ENCODE measurements around the gene ARHGAP29.

Gene ARHGAP29

DNA sequence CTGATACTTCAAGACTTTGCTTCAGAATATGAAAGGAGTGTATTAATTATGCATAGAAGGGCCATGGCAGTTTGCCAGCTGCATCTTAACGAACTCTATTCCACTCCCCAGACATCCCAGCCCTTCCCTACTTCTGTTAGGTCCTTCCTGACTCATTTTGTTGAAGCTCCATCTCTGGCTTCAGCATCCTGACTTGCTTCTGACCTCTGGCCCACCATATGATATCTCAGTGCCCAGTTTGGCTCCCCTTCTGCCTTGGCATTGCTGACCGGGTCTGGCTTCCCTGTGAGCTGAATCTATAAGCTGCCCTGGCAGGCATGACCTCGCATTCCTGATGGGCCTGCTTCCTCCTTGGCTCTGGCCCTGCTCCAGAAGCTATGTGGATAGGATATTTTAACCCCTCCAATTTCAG, 27.6 kb upstream of the ARHGAP29 start:
- DNase-seq (ENCODE audit: low read depth): no peak

DNA sequence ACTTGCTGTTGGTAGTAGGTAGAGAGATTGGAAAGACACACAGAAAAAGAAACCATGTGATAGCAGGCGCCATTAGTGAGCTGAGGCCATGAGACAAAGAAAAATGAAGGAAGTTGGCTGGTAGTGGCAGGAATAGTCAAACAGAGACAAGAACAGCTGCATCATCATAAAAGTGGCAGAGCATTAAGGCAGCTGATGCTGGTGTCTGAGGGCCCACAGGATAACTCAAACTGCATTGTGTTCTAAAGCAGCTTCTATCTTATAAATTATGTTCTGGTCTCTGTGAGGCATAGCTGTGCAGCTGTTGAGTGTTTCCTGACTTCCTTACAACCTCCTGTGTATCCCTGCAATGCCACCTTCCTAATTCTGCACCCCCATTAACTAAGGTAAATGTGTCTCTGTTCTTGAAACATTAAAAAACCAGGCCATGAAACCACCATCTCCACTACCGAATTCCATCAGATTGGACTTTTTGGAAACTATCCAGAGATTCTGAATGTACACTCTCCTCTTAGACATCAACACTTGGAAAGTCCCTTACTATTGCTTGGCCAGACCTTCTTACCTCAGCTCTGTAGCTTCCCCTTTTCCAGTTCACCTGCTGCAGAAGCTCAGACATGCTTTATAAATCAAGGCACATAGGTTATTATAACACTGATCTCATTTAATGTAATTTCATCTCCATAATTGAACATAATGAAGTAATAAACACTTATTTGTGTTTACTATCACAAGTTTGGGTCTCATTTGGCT, 23.4 kb upstream of the ARHGAP29 start:
- no peak for DNase-seq (ENCODE audit: low read depth)

DNA sequence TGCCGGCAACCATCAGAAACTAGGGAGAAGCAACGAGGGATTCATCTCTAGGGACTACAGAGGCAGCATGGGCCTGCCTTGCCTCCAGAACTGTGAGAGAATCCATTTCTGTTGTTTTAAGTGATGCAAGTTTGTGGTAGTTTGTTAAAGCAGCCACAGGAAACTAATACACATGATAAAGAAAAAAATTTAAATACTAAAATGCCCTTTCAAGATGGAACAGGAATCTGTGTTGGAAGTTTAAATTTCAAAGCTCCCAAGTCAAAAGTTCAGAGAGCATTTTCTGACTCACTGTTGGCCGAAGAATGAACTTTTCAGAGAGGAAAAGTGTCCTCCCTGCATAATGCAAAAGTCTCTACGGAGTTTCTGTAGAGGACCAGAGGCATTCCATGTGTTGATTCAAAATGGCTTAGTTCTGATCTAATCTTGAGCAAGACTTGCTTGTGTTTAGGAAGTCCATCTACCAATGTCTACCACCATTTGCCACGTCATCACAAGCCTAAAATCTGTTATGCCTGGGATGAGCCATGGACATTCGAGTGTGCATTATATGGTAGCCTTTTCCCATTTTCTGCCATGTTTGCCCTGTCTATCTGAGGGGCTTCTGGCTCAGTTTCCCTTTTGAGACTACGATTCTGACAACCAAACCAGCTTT, 22.4 kb upstream of the ARHGAP29 start:
- DNase-seq (ENCODE audit: low read depth): no peak

DNA sequence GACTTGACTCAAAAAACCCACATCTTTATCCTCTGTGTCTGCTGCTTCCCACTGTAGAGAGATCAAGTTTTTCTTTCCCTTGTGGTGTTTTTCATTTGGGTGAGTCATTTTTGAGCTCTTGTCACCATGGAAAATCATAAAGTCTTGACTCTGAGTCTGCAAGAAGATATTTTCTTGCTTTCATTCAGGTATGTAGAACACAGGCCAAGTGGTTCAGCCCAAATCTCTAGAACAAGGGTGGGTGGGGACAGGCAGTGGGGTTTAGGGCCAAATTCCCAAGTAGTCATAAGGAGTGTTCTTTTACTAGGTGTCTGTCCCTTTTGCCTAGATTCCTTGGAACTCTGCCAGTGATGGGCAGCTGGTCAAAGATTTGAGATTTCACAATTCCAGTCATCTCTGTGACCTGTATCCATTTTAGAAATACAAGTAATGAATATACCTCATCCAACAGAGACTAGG, 21.5 kb upstream of the ARHGAP29 start:
- no peak for DNase-seq (ENCODE audit: low read depth)

DNA sequence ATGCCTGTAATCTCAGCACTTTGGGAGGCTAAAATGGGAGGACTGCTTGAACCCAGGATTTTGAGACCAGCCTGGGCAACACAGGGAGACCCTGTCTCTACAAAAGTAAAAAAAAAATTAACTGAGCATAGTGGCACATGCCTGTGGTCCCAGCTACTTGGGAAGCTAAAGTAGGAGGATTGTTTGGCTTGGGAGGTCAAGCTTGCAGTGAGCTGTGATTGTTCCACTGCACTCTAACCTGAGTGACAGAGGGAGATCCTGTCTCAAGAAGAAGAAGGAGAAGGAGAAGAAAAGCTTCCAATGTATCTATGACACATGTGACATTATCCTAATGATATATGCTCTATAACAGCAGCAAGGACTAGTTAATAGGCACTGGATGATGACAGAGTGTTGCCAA, 20.1 kb upstream of the ARHGAP29 start:
- DNase-seq (ENCODE audit: low read depth): no peak

DNA sequence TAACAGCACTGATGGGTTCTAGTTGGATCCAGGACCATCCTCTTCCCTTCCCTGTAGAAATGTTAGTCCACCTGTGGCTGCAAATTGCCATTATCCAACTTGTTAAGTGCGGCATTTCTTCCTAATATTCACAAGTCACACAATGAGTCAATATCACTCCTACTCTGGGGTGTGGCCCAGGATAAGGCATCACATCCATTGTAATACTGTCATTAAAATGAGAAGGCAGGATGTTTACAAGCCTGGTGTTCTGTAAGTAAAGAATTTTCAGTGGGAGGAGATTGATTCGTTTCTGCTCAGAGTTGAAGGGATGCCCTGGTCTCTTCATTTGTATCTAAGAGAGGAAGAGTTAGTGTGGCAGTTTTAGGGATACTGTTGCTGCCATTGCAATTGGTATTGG, 18.1 kb upstream of the ARHGAP29 start:
- no peak for DNase-seq (ENCODE audit: low read depth)

DNA sequence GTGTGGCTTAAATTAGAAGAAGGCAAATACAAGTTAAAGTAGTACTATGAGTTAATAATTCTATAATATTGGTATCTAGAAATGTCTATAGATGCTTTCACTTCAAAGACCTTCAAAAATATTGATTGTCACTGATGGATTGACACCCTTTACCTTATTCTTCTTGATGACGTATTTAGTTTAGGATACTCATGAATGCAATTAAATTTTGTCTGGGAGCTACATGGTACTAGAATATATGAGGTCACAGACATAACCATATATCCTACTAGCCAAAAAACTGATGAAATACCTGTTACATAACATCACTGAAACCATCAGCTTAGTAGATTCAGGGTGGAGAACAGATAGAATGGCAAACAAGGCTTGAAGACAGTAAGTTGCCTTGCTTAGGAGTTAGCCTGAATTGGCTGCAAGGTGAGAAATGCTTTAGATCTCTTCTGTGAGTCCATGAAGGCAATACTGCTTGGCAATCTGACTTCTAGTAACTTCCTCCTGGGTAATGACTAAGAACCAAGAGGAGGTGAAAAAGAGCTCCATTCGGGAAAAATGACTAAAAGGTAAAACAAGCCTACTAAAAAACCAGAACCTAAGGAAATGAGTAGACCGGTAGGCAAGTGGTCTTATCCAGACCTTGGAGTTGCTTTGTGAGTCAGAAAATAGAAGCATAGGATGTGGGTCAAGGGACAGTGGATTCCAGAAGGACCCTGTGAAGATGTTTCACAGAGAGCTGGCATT, 16.9 kb upstream of the ARHGAP29 start:
- DNase-seq (ENCODE audit: low read depth): no peak

GRCh38 chr1:94253456-94254017, 16.2 kb upstream of the ARHGAP29 start:
- DNase-seq (ENCODE audit: low read depth): no peak

DNA sequence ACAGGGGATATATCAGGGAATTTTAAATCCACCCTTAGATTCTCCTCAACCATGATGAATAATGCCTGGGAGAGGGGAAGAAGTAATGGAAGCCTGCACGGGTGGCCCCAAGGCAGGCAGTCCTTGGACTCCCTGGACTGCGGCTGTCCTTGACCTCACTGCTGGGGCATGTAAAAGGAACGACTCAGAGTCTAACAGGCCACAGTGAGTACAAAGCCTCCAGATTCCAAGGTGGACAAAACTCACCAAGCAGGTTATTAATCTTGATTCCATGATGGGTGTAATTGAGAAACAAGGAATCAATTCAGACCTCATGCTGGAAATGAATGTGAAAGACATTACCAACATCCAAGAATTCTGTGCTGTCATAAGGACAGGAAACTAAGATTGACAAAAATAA, 13.0 kb upstream of the ARHGAP29 start:
- no peak for DNase-seq (ENCODE audit: low read depth)

GRCh38 chr1:94248956-94249688, 11.7 kb upstream of the ARHGAP29 start:
- no peak for DNase-seq (ENCODE audit: low read depth)

DNA sequence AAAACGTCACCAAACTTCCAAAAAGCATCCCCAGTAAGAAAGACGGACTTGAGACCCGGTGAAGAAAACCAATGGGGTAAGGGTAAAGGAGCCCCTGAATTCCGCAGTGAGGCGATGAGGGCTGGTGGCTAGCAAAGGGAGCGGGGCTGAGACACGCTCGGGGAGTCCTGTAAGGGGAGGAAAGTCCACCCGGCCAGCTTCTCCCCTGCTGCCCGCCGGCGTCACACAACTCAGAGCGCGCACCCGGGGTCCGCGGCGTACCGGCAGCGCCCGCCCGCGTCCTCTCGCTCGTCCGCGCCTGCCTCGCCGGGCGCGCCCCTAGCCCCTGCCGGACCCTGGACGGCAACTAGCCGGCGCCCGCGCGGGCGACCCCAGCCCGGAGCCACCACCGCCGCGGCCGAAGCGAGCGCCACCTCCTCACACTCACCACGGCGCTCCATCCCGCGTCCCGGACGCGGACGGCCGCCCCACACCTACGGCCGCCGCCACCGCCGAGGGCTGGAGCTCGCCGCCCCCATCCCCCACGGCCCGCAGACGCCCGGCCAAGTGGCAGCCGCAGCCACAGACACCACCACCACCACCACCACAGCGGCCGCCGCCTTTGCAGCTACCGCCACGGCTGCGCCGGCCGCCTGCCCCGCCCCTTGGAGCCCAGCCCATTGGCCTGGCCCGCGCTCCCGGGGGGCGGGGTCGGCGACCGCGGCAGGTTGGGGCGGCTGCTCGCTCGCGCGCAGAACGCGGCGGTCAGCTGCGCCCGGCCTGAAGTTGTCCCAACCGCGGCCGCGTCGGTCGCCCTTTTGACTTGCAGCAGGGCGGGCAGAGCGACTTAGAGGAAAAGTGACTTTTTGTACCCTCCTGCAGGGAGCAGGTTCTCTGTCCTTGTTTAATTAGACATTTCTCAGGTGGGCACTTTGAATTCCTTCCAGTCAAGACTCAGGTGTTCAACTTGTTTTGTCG, 10.0 kb upstream of the ARHGAP29 start:
- no peak for DNase-seq (ENCODE audit: low read depth)

DNA sequence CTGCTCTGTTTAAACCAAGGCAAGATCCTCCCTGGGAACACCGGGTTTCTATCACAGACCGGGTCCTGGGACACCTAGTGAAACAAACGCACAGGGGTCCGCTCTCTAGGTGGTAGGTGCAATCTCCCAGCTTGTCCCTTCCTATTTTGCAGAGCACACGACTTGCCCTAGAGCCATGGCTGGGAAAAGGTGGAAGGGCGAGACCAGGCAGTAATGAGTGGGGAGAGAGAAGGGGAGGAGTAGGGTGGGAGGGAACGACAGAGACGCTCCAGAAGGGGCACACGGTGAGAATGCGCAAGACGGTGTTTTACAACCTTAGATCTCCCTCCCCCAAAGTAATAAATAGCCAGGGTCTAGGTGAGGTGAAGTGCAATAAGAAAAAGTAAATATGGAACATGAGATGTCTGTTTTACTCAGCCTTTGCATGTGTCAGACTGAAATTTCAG, 9.3 kb upstream of the ARHGAP29 start:
- no peak for DNase-seq (ENCODE audit: low read depth)

- DNase-seq (ENCODE audit: low read depth): no peak
These were observed 8.5 kb upstream of the ARHGAP29 start for GRCh38 chr1:94245747-94246438.

DNA sequence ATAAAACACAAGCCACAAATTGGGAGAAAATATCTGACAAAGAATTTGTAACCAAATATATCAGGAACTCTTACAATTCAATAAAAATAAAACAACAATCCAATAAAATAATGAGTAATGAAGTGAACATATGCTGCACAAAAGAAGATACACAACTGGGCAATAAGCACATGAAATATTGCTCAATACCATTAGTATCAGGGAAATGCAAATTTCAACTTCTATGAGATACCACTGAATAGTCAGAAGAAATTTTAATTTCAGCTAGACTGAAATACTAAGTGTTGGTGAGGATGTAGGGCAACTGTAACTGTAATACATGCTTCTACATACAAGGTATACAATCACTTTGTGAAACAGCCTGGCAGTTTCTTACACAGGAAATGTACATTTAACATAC, 7.4 kb upstream of the ARHGAP29 start:
- no peak for DNase-seq (ENCODE audit: low read depth)

GRCh38 chr1:94243665-94244064, 6.3 kb upstream of the ARHGAP29 start:
- DNase-seq (ENCODE audit: low read depth): no peak

DNA sequence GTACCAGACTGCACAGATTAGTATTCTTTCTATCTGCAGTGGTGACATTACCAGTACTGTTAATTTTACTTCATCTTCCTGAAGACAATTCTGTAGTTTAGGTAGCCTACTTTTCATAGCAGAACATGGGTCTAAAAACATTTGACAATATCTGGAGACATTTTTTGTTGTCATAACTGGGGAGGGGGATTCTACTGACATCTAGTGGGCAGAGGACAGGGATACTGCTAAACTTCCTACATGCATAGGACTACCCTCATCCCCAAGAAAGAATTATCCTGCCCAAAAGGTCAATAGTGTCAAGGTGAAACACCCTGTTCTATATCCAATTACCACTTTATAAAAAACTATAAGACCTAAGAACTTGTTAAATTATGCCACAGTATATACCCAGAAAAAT, 3.4 kb upstream of the ARHGAP29 start:
- DNase-seq (ENCODE audit: low read depth): no peak

DNA sequence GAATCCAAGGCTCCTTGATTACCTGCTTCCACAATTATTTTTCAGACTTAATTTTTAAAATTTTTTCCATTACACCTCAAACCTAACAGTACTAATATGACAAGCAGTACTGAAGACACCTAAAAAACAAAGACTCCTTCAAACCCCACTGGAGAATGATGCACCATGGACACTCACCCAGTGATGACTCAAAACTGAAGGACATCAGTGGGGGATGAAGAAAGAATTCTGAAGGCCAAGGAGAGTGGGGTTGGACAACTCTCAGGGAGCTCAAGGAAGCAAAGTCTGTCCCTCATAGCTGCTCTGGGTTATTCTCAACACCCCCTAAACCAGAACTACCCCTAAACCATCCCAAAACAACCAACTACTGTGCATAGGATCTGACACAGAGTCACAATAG, 2.4 kb upstream of the ARHGAP29 start:
- no peak for DNase-seq (ENCODE audit: low read depth)

GRCh38 chr1:94239051-94239450, 1.7 kb upstream of the ARHGAP29 start:
- no peak for DNase-seq (ENCODE audit: low read depth)

- no peak for DNase-seq (ENCODE audit: low read depth)
These were observed 624 bp downstream of the ARHGAP29 start for GRCh38 chr1:94236630-94237290.
